GM12872 (cell line): ENCODE measurements around the gene LRP1-AS.

ENCODE experiments used
- CTCF ChIP-seq: IDR thresholded peaks from 3 replicates; pipeline ENCODE4 v1.5.1; 2011; ENCODE audit warnings: low read depth, mild to moderate bottlenecking, low read length, moderate library complexity; ENCODE audit not compliant: insufficient read depth

LRP1-AS gene

GRCh38 chr12:57179331-57180086 lies 32.1 kb upstream of the LRP1-AS start:
- TF ChIP-seq CTCF: no peak

GRCh38 chr12:57178213-57178612 lies 30.8 kb upstream of the LRP1-AS start:
- no peak for TF ChIP-seq CTCF

GRCh38 chr12:57177354-57177753 lies 29.9 kb upstream of the LRP1-AS start:
- TF ChIP-seq CTCF: no peak

GRCh38 chr12:57176846-57177245 lies 29.4 kb upstream of the LRP1-AS start:
- no peak for TF ChIP-seq CTCF

GRCh38 chr12:57176139-57176477 lies 28.7 kb upstream of the LRP1-AS start:
- no peak; the same call in 2 of the 3 replicates for TF ChIP-seq CTCF

- TF ChIP-seq CTCF: peak; percentile 54
Measured at GRCh38 chr12:57175428-57176138, 28.2 kb upstream of the LRP1-AS start.

GRCh38 chr12:57173683-57174082 lies 26.3 kb upstream of the LRP1-AS start:
- no peak for TF ChIP-seq CTCF
